ENCODE results near the gene OR52K2. TPM values are rescaled to one million over a fixed set of nuclear protein-coding genes. Genes with fewer than 3 reads are reported as not detected.

OR52K2 gene
- total RNA-seq, 1 donor from 2014 or later, result not detected

DNA sequence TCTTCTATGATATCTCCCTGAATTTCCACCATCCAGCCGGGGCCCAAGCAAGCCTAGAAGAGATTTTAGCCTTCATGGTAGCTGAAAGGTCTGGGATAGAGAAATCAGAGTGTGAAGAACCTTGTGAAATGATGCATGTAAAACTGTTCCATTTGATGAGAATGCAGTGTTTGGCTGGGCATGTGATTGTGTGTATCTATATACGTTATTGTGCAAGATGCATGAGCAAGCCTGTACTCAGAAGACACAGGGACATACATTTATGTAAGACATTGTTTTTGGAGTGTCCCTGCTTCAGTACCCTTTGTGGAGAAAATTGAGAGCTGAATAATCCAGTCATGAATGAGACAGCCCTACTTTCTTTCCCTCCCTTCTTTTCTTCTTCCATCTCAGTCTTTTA, 15.2 kb upstream of the OR52K2 start:
- peaks cover 4% of the 10 kb centered on the region for H3K9me3 Mint-ChIP-seq (ENCODE audit: unreplicated experiment)
- H3K4me1 Mint-ChIP-seq (ENCODE audit: unreplicated experiment), result no peaks in the 10 kb centered on the region
- no peak for DNase-seq (ENCODE audit: extremely low spot score, unreplicated experiment)
- H3K4me3 Mint-ChIP-seq (ENCODE audit: unreplicated experiment), result no peak overlapping the region
- peaks cover 4% of the 10 kb centered on the region for H3K27me3 Mint-ChIP-seq (ENCODE audit: unreplicated experiment)
- TF ChIP-seq, protein P1, sequence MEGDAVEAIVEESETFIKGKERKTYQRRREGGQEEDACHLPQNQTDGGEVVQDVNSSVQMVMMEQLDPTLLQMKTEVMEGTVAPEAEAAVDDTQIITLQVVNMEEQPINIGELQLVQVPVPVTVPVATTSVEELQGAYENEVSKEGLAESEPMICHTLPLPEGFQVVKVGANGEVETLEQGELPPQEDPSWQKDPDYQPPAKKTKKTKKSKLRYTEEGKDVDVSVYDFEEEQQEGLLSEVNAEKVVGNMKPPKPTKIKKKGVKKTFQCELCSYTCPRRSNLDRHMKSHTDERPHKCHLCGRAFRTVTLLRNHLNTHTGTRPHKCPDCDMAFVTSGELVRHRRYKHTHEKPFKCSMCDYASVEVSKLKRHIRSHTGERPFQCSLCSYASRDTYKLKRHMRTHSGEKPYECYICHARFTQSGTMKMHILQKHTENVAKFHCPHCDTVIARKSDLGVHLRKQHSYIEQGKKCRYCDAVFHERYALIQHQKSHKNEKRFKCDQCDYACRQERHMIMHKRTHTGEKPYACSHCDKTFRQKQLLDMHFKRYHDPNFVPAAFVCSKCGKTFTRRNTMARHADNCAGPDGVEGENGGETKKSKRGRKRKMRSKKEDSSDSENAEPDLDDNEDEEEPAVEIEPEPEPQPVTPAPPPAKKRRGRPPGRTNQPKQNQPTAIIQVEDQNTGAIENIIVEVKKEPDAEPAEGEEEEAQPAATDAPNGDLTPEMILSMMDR (IDR thresholded peaks at IDR 0.05), result no peak
- no peak overlapping the region for H3K27ac Mint-ChIP-seq (ENCODE audit: unreplicated experiment)
- H3K36me3 Mint-ChIP-seq (ENCODE audit: unreplicated experiment), result no peaks in the 10 kb centered on the region

GRCh38 chr11:4436411-4436810, 12.7 kb upstream of the OR52K2 start:
- peaks cover 8% of the 10 kb centered on the region for H3K9me3 Mint-ChIP-seq (ENCODE audit: unreplicated experiment)
- TF ChIP-seq, protein P1 (IDR thresholded peaks at IDR 0.05), result no peak
- no peak for DNase-seq (ENCODE audit: extremely low spot score, unreplicated experiment)
- no peaks in the 10 kb centered on the region for H3K4me1 Mint-ChIP-seq (ENCODE audit: unreplicated experiment)
- no peaks in the 10 kb centered on the region for H3K36me3 Mint-ChIP-seq (ENCODE audit: unreplicated experiment)
- no peaks in the 10 kb centered on the region for H3K27me3 Mint-ChIP-seq (ENCODE audit: unreplicated experiment)
- H3K4me3 Mint-ChIP-seq (ENCODE audit: unreplicated experiment), result no peak overlapping the region
- no peak overlapping the region for H3K27ac Mint-ChIP-seq (ENCODE audit: unreplicated experiment)

- Mint-ChIP-seq H3K4me3 (ENCODE audit: unreplicated experiment) (no peak overlapping the region), H3K9me3 (ENCODE audit: unreplicated experiment) (peaks cover 8% of the 10 kb centered on the region), H3K27ac (ENCODE audit: unreplicated experiment) (no peak overlapping the region), H3K36me3 (ENCODE audit: unreplicated experiment) (no peaks in the 10 kb centered on the region), H3K4me1 (ENCODE audit: unreplicated experiment) (no peaks in the 10 kb centered on the region), H3K27me3 (ENCODE audit: unreplicated experiment) (no peaks in the 10 kb centered on the region)
- TF ChIP-seq, protein P1 (IDR thresholded peaks at IDR 0.05), result no peak
- DNase-seq (ENCODE audit: extremely low spot score, unreplicated experiment), result no peak
Measured at GRCh38 chr11:4441515-4441914, 7.6 kb upstream of the OR52K2 start.

DNA sequence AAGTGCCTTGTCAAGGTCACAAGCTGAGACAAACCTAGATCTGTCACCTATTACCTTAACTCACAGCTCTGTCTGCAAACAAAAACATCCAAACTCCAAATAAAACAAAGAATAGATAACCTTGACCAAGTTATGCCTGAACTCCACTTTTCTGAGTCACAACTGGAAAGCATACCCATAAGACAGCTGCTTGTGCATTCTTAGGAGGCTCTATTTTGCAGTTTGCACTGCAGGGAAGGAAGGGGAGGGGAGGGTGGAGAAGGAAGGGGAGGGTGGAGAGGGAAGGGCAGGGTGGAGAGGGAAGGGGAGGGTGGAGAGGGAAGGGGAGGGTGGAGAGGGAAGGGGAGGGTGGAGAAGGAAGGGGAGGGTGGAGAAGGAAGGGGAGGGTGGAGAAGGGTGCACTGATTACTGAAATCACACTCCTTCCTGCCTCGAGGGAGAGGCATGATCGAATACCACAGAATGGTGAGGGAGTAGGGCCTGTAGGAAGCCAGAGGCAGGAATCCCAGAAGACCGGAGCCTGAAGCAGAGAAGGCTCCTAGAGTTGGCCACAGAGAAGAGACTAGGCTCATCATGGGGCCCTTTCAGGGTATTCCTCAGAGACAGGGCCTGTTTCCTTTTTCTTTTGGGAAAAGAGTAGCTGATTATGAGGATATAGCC, 5.7 kb upstream of the OR52K2 start:
- DNase-seq (ENCODE audit: extremely low spot score, unreplicated experiment), result no peak
- Mint-ChIP-seq H3K36me3 (ENCODE audit: unreplicated experiment) (no peaks in the 10 kb centered on the region), H3K9me3 (ENCODE audit: unreplicated experiment) (peaks cover 8% of the 10 kb centered on the region), H3K27me3 (ENCODE audit: unreplicated experiment) (no peaks in the 10 kb centered on the region), H3K4me1 (ENCODE audit: unreplicated experiment) (no peaks in the 10 kb centered on the region), H3K27ac (ENCODE audit: unreplicated experiment) (no peak overlapping the region), H3K4me3 (ENCODE audit: unreplicated experiment) (no peak overlapping the region)
- TF ChIP-seq, protein P1 (IDR thresholded peaks at IDR 0.05), result no peak

- no peak overlapping the region for H3K4me3 Mint-ChIP-seq (ENCODE audit: unreplicated experiment)
- no peaks in the 10 kb centered on the region for H3K4me1 Mint-ChIP-seq (ENCODE audit: unreplicated experiment)
- H3K9me3 Mint-ChIP-seq (ENCODE audit: unreplicated experiment), result no peaks in the 10 kb centered on the region
- TF ChIP-seq, protein P1 (IDR thresholded peaks at IDR 0.05), result no peak
- no peak overlapping the region for H3K27ac Mint-ChIP-seq (ENCODE audit: unreplicated experiment)
- no peaks in the 10 kb centered on the region for H3K36me3 Mint-ChIP-seq (ENCODE audit: unreplicated experiment)
- DNase-seq (ENCODE audit: extremely low spot score, unreplicated experiment), result no peak
- peaks cover 14% of the 10 kb centered on the region for H3K27me3 Mint-ChIP-seq (ENCODE audit: unreplicated experiment)
Measured at GRCh38 chr11:4453118-4453517, 4.0 kb downstream of the OR52K2 start.
